ENCODE measurements around the gene FAM120A.

The FAM120A gene

GRCh38 chr9:93470391-93470790 lies 18.9 kb downstream of the FAM120A start:
- DNase-seq (ENCODE audit: low read depth) = no peak

GRCh38 chr9:93471124-93471523 lies 19.6 kb downstream of the FAM120A start:
- DNase-seq (ENCODE audit: low read depth) = no peak

GRCh38 chr9:93473411-93473810 lies 21.9 kb downstream of the FAM120A start:
- DNase-seq (ENCODE audit: low read depth) = no peak

- no peak for DNase-seq (ENCODE audit: low read depth)
These were observed 23.6 kb downstream of the FAM120A start for GRCh38 chr9:93475108-93475507.

- DNase-seq (ENCODE audit: low read depth) = no peak
These were observed 24.4 kb downstream of the FAM120A start for GRCh38 chr9:93475856-93476255.

GRCh38 chr9:93476924-93477323 lies 25.4 kb downstream of the FAM120A start:
- DNase-seq (ENCODE audit: low read depth) = no peak

- no peak for DNase-seq (ENCODE audit: low read depth)
These were observed 25.9 kb downstream of the FAM120A start for GRCh38 chr9:93477397-93477796.

GRCh38 chr9:93479726-93480125 lies 28.2 kb downstream of the FAM120A start:
- no peak for DNase-seq (ENCODE audit: low read depth)

GRCh38 chr9:93480262-93480661 lies 28.8 kb downstream of the FAM120A start:
- DNase-seq (ENCODE audit: low read depth) = no peak

GRCh38 chr9:93480728-93481324 lies 29.3 kb downstream of the FAM120A start:
- DNase-seq (ENCODE audit: low read depth) = no peak

- no peak for DNase-seq (ENCODE audit: low read depth)
These were observed 32.0 kb downstream of the FAM120A start for GRCh38 chr9:93483497-93483896.

- DNase-seq (ENCODE audit: low read depth) = no peak
These were observed 34.8 kb downstream of the FAM120A start for GRCh38 chr9:93486268-93486667.

GRCh38 chr9:93488244-93488643 lies 36.8 kb downstream of the FAM120A start:
- DNase-seq (ENCODE audit: low read depth) = no peak

- DNase-seq (ENCODE audit: low read depth) = no peak
These were observed 40.2 kb downstream of the FAM120A start for GRCh38 chr9:93491593-93492232.

GRCh38 chr9:93492327-93492726 lies 40.8 kb downstream of the FAM120A start:
- DNase-seq (ENCODE audit: low read depth) = no peak

GRCh38 chr9:93493949-93494348 lies 42.5 kb downstream of the FAM120A start:
- DNase-seq (ENCODE audit: low read depth) = no peak

GRCh38 chr9:93496285-93496684 lies 44.8 kb downstream of the FAM120A start:
- DNase-seq (ENCODE audit: low read depth) = no peak

GRCh38 chr9:93500571-93501298 lies 49.2 kb downstream of the FAM120A start:
- DNase-seq (ENCODE audit: low read depth) = no peak

- no peak for DNase-seq (ENCODE audit: low read depth)
These were observed 49.9 kb downstream of the FAM120A start for GRCh38 chr9:93501406-93501805.

GRCh38 chr9:93503381-93503780 lies 51.9 kb downstream of the FAM120A start:
- DNase-seq (ENCODE audit: low read depth) = no peak

- DNase-seq (ENCODE audit: low read depth) = no peak
These were observed 54.2 kb downstream of the FAM120A start for GRCh38 chr9:93505541-93506132.

- no peak for DNase-seq (ENCODE audit: low read depth)
These were observed 56.3 kb downstream of the FAM120A start for GRCh38 chr9:93507768-93508167.

GRCh38 chr9:93508207-93508606 lies 56.7 kb downstream of the FAM120A start:
- DNase-seq (ENCODE audit: low read depth) = no peak
